Measurements from ENCODE around the gene VMAC.

The VMAC gene

DNA sequence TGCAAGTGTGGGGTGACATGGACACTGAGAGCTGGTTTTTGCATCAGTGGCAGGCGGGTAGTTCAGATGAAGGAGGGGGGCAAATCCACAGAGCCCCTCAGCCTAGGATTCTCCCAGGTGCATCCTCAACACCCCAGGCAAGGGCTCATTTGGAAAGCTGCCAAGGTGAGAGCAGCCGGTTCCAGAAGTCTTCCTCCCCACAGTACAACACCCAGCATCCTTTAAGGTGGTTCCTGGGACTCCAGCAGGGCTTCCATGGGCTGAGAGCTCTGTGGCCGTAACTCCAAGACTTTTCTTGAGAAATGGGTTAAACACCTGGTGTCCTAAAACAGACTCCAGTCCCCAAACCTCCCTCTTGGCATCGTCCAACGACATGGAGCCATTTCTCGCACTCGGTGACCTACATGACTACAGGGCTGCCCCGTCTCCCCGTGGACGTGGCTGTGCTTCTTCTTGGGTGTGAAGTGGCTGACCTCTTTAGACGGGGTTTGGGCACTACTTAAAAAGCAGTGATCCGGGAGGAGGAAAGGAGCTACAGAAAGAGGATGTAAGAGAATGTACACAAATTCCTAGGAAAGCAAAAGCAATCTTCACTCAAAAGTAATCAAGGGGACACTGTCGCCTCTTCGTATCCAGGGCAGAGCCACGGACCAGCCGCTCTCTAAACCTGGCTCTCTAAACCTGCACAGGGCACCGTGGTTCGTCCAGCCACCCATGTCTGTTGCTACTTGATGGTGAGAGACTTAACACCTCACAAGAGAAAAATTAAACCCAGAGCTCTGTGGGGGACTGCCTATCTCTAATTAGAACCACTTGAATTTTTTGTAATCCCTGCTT, 47.7 kb downstream of the VMAC start:
- DNase-seq (ENCODE audit: low read depth), result no peak

DNA sequence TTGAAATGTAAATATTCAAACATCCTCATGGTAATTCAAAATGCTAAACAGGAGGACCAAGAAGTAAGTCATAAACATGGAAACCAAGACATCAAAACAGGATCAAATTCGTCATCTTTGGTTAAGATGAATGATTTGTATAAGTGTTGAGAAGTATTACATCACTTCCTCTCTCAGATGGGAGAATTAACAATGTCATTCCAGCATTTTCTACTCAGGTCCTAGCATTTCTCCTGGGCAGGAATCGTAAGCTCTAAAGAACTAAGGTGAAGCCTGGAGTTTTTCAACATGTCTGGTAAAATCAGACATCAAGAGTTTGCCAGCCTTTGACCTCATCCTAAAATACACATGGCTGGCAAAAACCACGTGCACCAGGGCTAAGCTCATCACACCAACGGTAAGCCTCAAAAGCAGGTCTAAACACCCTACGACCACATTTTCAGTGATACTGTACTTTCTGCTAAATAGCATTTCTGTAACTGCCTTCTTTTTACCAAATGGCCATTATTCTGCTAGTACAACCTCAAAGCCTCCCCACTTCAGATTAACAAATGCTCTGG, 48.4 kb downstream of the VMAC start:
- no peak for DNase-seq (ENCODE audit: low read depth)

DNA sequence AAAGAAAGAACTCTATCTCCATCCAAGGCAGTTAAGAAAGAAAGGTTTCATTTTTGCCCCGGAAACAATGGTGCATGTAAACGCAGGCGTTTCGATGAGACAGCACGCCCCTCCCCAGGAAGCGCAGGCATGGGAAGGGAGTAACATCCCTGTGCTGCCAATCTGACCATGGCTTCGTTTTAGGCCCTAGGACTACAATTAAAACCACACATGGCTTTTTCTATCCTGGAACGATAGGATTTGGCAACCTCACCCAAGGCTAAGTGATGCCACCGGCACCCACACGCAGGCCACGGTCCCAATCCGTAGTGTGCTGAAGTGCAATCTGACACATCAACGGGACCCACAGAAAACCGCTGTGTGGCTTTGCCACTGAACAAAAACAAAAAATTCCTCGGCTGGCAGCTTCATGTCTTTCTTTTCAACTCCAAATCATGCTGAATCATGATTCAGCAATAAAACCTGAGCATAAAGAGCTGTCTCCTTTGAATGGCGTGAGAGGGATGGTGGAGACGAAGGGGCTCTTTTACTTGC, 49.1 kb downstream of the VMAC start:
- DNase-seq (ENCODE audit: low read depth), result no peak

DNA sequence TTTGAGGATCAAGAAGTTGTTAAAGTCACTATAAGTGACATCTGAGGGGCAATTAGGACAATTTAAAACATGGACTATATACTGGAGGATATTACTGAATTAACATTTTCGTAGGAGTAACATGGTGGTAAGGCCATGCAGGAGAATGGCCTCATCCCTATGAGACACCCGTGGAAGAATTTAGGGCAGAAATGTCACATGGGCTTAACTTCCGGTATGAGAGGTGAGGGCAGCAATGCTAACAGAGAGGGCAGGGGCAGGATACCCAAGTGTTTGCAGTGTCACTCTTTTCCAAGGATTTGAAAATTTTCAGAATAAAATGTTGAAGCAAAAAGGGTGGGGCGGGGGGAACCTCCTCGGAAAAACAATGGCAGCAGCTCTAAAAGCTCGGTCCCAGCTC, 49.6 kb downstream of the VMAC start:
- DNase-seq (ENCODE audit: low read depth), result no peak

DNA sequence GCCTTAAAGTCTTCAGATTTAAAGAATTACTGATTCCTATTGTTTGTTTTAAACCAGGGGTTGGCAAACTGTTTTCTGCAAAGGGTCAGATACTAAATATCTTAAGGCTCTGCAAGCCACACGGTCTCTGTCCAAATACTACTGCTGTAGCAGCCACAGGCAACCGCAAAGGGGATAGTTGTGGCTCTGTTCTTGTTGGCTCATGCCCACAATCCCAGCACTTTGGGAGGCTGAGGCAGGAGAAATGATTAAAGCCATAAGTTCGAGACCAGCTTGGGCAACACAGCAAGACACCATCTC, 50.9 kb downstream of the VMAC start:
- DNase-seq (ENCODE audit: low read depth), result no peak

DNA sequence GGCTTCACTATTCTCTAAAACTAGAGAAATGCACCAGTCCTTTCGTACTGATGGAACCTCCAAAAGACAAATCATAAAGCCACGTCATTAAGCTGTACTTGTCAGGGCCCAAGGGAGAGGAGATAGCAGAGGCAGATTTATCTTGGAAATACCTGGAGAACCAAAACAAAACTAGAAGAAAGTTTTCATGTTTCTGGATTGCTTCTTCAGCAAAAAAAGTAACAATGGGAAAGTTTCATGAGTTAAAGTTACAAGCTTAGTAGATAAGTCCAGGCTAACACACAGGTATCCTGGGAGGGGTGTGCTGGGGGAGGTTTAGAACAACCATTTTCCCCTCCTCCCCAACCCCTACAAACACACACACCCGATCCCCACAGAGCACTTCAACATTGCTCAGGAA, 51.7 kb downstream of the VMAC start:
- no peak for DNase-seq (ENCODE audit: low read depth)

DNA sequence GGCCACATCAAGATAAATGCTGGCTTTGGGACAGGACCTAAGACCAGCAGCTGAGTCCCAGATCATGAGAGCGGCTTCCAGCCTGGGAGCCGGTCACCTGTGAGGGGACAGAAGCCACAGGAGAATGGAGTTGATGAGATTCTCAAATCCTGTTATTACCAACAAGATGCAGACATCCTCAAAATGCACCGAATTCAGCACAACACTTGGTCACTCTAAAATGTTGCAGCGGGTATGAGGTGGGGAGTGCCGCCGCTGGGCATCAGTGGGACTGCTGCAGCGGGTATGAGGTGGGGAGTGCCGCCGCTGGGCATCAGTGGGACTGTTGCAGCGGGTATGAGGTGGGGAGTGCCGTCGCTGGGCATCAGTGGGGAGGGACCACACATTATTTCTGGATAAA, 52.1 kb downstream of the VMAC start:
- DNase-seq (ENCODE audit: low read depth), result no peak

DNA sequence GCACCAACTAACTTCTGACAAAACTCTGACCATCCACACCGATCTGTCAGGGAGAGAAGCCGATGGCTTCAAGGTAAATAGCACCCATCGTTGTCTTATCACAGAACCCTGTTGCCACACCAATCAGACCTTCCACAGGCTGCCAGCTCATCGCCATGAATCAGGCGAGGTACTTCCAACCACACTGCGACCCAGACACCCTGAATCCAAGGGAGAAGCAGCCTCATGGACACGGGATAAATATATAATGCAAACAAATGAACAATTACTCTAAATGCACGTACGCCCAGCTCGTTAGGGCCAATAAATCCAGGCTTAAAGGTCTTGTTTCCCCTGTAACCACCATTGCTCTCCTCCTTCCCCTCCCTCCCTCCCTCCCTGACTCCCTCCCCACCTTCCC, 52.5 kb downstream of the VMAC start:
- DNase-seq (ENCODE audit: low read depth), result no peak

DNA sequence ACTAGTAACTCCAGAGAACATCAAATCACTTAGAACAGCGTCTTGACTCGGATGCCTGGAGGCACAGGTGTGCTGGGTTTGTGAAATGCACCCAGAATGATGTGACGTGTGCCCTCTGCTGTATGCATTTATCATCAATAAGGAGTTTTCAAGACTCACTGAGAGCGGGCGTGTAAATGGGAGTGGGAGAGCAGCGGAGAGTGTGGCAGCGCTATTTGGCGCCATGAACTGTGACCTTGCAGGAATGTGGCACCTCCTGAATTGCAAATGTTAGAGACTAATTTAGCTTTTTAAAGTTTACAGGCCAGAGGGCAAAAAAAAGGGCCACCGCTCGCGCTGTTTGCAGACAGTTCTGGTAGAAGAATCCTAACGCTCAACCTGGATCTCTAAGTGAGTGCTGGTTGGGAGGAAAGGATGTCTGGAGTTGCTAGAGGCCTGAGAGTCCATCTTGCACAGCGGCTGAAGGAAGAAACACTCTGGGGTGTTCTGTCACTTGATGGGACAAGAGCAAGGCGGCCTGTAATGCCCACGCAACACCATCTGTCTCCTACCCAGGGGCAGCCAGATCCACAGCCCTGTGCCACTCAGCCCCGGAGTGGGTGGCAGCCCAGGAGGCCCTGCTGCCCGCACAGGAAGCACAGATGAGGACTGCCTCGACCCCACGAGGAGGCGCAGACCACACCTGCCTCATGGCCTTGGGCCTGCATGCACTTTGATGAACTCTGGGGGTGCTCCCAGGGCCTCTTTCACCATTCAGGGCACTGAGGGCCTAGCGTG, 53.6 kb downstream of the VMAC start:
- no peak for DNase-seq (ENCODE audit: low read depth)

DNA sequence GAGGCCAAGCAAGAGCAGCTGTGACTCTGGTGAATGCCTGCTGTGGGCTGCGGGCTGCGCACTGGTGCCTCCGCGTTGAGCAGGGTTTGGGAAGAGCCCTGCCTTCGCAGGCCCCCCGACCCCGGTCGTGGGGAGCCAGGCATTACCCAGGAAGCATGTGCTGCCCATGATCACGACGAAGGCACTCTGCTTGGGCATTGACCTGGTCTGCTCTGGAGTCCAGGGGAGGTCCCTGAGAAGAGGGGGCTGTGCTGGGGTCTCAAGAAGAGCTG, 54.1 kb downstream of the VMAC start:
- DNase-seq (ENCODE audit: low read depth), result no peak

DNA sequence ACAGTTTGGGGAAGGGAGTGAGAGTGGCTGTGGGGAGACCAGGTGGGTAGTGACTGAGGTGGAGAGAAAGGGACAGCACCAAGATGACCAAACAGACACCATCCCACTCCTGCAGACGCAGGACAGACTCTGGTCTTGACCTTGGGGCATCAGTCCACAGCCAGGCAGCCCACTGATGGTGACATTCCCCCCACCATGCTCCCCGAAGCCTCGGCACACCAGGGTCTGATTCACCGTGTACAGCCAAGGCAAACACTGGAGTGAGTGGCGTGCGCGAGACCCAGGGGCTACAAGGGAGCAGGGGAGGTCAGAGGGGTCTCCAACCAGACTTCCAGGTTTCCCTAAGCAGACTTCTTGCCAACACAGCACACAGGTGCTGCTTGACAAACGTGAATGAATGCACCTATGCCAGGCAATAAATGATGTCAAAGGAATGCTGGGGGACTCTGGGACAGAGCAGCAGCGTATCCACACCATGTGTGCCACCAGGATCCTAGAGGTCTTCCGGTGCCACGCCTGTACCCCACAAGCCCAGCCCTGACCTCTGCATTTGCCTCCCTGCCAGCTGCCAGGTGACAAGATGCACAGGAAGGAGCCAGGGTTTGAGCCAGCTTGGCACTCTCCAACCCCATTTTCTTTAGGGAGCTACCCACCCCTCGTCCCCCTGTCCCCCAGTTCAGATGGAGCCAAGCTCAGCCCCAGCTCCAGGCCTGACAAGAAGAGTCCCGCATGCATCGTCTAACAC, 54.8 kb downstream of the VMAC start:
- DNase-seq (ENCODE audit: low read depth), result no peak
